DND-41 (cell line): Measurements from ENCODE around the gene MICU2.

Experiments used
- CTCF ChIP-seq: IDR thresholded peaks from 2 replicates; pipeline ENCODE4 v1.5.1; 2012; ENCODE audit warnings: borderline replicate concordance, low read length, moderate library complexity, mild to moderate bottlenecking; ENCODE audit not compliant: poor library complexity, severe bottlenecking; ENCODE audit errors: extremely low read depth
- EZH2 ChIP-seq: IDR thresholded peaks from 3 replicates; pipeline ENCODE4 v1.6.1; 2012; ENCODE audit warnings: borderline replicate concordance, low read depth, mild to moderate bottlenecking, moderate library complexity, low read length, inconsistent platforms; ENCODE audit not compliant: severe bottlenecking

DNA sequence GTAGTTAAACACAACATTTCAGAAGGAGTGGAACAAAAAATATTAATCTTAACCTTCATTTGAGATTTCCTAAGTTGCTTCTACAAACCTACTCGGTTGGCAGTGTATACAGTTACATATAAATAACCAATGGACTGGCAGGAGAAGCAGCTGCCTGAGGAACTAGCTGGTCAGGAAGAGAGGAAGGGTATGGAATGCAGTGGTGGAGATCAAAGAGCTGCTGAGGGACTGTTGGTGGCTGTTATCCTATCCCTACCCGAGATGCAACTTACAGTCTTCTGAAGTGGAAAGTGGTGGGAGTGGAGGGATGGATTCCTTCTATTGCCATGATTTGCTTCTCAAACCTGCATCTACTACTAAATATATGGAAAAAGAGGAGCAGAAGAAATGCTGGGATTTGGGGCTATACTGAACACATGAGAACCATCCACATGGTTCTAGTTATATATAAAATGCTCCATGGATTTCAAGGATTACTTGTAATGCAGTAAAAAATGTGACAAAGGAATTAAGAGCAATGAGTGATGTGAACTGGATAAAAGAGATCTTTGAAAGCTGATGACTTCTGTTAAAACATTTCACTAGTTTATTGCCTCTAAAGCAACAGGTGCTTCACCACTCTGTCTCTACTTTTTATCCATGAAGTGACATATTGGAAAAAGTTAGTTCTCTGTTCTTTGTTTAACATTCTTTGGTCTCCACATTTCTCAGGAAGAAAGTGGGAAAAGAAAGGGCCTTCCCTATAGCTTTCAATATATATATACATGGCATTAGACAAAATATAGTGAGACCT, 29.9 kb downstream of the MICU2 start:
- TF ChIP-seq CTCF (no peak), EZH2 (no peak)
